NCI-H345 treated with DMSO at 0.1 percent for 48 hours (cell line): Measurements from ENCODE around the gene SNHG17.
"Not testable (repeated sequence)": the region's sequence is repeated elsewhere in the genome, so short reads cannot be mapped to it uniquely, and the experiment has no call there.

Experiments
- DNase-seq: peaks from one replicate; lab custom pipeline; 2025; ENCODE audit not compliant: unreplicated experiment; lab: John Stamatoyannopoulos, UW

SNHG17 gene

DNA sequence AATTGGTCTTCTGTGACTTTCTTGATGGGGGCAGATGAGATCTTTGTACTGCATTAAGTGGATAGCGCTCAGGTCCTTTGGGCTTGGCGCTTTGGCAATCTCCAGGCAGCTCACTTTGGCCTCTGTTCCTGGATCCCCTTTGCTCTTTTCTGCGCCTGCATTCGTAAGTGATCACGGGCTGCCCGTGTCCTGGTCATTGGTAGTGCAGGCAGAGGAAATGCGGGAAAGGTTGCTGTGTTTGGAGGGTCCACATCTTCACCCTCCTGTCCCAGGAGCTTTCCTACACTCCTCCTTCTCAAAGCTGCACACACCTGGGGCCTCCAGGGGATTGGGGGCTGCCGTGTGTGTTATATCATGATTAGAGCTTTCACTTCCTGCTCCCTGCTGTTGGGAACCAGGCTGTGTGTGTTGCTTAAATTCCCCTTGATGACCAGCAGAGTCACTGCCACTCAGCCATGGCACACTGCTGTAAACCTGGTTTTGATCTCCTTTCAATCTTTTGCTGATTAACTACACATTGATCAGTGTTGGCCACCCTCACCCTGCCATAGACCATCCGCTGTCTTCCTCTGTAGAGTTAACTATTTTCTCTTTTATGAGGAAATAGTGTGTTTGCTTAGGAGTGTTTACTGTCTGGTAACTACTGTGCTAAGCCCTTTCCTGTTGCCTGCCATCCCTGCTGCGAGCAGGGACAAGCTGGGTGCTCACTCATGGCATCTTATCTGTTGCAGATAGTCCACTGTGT lies 13.0 kb upstream of the SNHG17 start:
- DNase-seq: no peak

- DNase-seq: no peak
Observed at GRCh38 chr20:38447251-38447661, 12.1 kb upstream of the SNHG17 start.

DNA sequence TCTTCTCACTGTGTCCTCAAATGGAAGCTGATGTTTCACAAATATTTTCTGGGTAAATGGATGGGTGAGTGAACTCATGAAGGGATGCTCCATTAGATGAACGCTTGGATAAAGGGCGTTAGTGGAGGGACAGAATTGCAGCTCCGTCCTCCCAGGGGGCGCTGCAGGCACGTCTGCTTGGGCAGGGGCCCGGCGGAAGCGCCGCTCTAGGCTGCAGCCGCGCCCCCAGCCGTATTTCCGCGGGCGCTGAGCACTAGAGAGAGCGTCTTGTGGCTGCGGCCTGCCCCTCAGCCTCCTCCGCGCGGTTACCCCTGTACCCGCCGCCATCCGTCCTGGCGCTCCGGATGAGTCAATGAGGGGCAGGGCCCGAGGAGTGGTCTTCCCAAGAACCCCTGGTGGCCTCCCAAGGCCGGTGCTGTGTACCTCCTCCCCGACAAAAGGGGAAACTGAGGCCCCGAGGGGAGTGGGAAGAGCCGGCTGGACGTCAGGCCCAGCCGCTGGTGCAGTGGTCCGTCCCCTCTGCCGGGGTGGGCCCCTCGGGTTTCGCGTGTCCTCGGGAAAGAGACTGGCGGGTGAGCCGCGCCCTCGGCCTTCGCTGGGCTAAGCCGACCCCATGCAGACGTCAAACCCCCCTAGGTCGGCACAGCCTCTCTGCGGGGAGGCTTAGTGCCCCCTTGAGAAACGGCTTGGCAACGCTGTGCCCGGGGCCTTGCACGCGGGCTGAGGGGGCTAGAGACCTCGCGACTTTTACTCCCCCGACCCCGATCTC lies 11.5 kb upstream of the SNHG17 start:
- DNase-seq: peak; percentile 93

DNA sequence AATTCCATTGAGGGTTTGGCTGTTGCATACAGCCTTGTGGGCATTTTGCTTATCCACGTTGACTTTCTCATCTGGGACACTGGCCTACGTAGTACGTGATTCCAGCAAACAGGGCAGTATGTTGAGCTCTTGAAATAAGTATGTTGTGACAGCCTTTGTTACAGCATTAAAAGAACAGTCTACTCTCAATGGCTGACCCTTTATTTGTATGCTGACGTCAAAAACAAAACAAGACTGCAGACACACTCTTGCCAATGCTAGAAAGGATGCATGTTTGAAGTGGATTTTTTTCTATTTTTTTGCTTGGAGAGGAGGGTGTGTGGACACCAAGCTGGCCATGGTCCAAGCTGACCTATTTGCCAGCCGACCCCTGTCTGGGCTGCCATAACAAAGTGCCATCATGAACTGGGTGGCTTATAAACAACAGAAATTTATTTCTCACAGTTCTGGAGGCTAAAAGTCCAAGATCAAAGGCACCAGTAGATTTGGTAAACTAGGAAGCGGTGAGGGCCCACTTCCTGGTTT lies 10.8 kb upstream of the SNHG17 start:
- no peak for DNase-seq

DNA sequence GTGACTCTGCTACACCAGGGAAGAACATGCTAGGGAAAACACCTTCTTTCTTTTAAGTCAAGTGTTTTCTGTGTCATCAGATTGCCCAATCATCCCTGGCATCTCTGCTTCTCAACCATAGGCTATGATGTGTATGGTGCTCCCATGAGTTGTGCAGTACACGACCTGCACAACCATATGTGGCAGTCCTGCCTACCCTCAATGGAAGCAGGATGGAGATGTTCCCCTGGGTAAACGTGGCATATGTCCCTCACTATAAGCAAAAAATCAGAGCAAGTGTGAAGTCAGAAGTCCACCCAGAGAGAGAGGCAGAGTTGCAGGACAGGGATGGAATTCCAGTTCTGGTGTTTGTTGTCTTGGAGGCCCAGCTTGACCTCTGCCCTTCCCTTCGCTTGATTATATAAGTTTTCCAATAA lies 10.3 kb upstream of the SNHG17 start:
- no peak for DNase-seq

- DNase-seq: no peak
Observed at GRCh38 chr20:38441916-38442315, 6.8 kb upstream of the SNHG17 start.

DNA sequence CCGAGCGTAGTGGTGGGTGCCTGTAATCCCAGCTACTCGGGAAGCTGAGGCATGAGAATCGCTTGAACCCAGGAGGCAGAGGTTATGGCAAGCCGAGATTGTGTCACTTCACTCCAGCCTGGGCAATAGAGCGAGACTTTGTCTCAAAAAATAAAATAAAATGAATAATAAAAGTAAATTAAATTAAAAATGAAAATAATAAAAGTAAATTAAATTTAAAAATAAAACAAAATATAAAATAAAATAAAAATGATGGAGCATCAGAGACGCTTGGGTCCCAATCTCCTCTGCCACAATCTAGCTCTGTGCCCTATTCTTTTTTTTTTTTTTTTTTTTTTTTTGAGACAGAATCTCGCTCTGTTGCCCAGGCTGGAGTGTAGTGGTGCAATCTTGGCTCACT lies 6.0 kb upstream of the SNHG17 start:
- DNase-seq: not testable (repeated sequence)

- DNase-seq: no peak
Observed at GRCh38 chr20:38437796-38438195, 2.7 kb upstream of the SNHG17 start.

- DNase-seq: no peak
Observed at GRCh38 chr20:38435555-38435939, 419 bp upstream of the SNHG17 start.

DNA sequence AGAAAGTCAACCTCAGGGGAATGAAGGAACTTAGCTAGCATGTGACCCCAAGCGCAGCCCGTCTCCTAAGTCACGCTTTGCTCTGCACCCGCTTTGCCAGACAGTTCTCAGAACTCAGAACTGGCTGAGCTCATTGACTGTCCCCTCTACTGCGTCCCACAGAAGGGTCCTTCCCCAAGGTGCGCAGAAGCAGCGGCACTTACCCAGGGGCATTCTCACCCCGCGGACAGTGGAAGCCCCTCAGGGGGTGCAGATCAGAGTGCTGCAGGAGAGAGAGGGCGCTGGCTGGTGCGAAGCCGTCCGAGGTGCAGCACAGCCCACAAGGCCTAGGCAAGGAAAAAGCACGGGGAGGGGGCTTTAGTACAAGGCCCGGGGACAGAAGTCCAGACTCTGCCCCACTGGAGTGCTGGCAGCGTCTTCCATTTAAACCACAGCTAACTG lies 807 bp downstream of the SNHG17 start:
- DNase-seq: no peak

- DNase-seq: no peak
Observed at GRCh38 chr20:38433304-38433972, 1.7 kb downstream of the SNHG17 start.

DNA sequence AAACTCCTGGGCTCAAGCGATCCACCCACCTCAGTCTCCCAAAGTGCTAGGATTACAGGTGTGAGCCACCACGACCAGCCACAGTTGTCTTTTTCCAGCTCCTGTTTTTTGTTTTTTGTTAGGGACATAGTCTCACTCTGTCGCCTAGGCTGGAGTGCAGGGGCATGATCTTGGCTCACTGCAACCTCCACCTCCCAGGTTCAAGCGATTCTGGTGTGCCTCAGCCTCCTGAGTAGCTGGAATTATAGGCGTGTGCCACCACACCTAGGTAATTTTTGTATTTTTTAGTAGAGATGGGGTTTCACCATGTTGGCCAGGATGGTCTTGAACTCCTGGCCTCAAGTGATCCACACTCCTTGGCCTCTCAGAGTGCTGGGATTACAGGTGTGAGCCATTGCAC lies 2.3 kb downstream of the SNHG17 start:
- DNase-seq: not testable (repeated sequence)

- no peak for DNase-seq
Observed at GRCh38 chr20:38432292-38432691, 2.8 kb downstream of the SNHG17 start.

DNA sequence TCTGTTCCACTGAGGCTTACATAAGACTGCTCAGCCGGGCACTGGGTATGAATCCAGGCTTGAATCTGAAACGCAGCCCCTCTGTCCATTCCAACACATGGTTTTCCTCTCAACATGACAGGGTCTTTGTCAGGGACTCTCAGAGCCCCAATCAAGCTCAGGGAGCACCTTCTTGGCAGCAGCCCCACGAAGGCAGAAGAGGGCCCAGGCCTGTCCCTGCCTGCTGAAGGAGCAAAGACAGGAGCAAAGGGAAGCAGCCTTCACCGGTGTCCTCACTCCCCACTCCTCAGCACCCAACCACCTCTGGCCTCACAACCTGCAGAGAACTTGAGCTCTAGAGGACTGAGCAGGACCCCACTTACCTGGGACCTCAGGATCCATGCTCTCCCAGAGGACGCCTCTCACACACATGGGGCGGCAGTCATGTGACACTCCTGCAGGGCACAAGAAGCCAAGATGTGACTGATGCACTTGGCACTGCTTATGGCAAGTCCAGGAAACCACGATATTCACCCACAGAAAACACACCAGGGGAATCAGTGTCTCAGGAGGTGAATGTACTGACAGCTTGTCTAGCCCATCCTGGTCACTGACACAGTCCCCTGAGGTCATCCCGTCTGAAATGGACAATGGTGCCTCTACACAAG lies 4.3 kb downstream of the SNHG17 start:
- no peak for DNase-seq

- no peak for DNase-seq
Observed at GRCh38 chr20:38429301-38429700, 5.8 kb downstream of the SNHG17 start.

GRCh38 chr20:38428800-38429199 lies 6.3 kb downstream of the SNHG17 start:
- no peak for DNase-seq

GRCh38 chr20:38427655-38428023 lies 7.5 kb downstream of the SNHG17 start:
- DNase-seq: no peak

- DNase-seq: no peak
Observed at GRCh38 chr20:38426006-38426897, 8.9 kb downstream of the SNHG17 start.

DNA sequence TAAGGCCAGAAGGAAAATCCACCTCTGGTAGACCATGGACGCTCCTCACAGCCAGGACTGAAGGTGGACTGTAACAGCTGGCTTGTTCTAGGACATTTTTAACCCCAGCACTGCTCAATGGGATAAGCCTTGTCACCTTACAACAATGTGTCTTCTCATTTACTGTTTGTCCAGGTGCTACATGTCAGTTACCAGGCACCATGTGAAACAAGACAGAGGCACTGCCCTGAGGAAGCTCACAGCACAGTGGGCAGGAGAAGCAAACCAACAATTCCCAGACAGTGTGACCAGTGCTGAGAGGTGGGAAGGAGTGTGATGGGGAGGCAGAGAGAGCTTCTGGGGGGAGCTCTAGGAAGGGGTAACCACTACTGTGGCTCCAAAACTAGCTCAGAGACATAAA lies 10.7 kb downstream of the SNHG17 start:
- no peak for DNase-seq

DNA sequence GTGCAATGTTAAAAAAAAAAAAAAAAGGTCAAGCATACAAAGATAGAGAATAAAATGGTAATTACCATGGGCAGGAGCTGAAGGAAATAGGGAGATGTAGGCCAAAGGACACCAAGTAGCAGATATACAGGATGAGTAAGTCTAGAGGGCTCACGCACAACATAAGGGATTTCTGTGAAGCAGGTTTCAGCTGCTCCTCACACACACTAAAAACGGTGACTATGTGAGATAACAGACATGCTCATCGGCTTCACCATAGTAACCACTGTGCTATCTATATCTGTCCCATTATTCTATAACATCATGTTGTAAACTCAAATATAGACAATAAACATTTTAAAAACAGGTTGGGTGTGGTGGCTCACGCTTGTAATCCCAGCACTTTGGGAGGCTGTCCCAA lies 11.6 kb downstream of the SNHG17 start:
- DNase-seq: no peak
